H1 (cell line): Measurements from ENCODE around the gene CAPZB. TPM values are rescaled to one million over a fixed set of nuclear protein-coding genes. Genes with fewer than 3 reads are reported as not detected.

Experiments
- CTCF ChIA-PET: fragments of 300-600 bp; sonication (Branson Sonifier 250); formaldehyde crosslinking; loops from one replicate; lab custom pipeline; 2021; ENCODE audit not compliant: partially characterized antibody; lab: Charles Lee
- POLR2A ChIA-PET: fragments of 300-600 bp; sonication (Branson Sonifier 250); formaldehyde crosslinking; loops from one replicate; lab custom pipeline; 2021; ENCODE audit warnings: inconsistent platforms; ENCODE audit not compliant: partially characterized antibody; lab: Charles Lee
- DNase-seq, 2 experiments: peaks; one replicate each; pipeline versions ENCODE4 v3.0.0 to v3.0.0-alpha.2; 2010 to 2022; ENCODE audit warnings: low spot score in 2 of 2, low read depth in 1 of 2, mixed read lengths in 1 of 2
- FAIRE-seq: peaks from 2 replicates; lab custom pipeline; 2011; peaks lifted over from hg19 to GRCh38; lab: Jason Lieb, UNC
- H2AFZ ChIP-seq: 2 replicates; pipeline ENCODE4 v1.8.1; 2012; ENCODE audit warnings: low read length, inconsistent platforms
- H2AK5ac ChIP-seq: 2 replicates; pipeline ENCODE4 v1.6.1; 2013; ENCODE audit warnings: low read depth, low read length
- H2BK120ac ChIP-seq: replicated peaks from 2 replicates; pipeline ENCODE3; 2013; ENCODE audit warnings: low read depth, low read length, inconsistent platforms
- H2BK12ac ChIP-seq: 2 replicates; pipeline ENCODE4 v1.6.1; 2013; ENCODE audit warnings: low read depth, low read length
- H2BK15ac ChIP-seq: 2 replicates; pipeline ENCODE4 v1.6.1; 2013; ENCODE audit warnings: low read length
- H2BK20ac ChIP-seq: 2 replicates; pipeline ENCODE4 v1.6.1; 2013; ENCODE audit warnings: low read length
- H2BK5ac ChIP-seq: 2 replicates; pipeline ENCODE4 v1.6.1; 2013; ENCODE audit warnings: low read depth, low read length
- H3K14ac ChIP-seq: 2 replicates; pipeline ENCODE4 v1.6.1; 2013; ENCODE audit warnings: inconsistent platforms; ENCODE audit not compliant: insufficient read length
- H3K18ac ChIP-seq: 2 replicates; pipeline ENCODE4 v1.6.1; 2013; ENCODE audit warnings: low read length; ENCODE audit errors: extremely low read depth
- H3K23ac ChIP-seq: 2 replicates; pipeline ENCODE4 v1.6.1; 2013; ENCODE audit warnings: inconsistent platforms; ENCODE audit not compliant: insufficient read length
- H3K23me2 ChIP-seq: 2 replicates; pipeline ENCODE4 v1.6.1; 2013; ENCODE audit warnings: low read depth, low read length
- H3K27ac ChIP-seq: 2 replicates; pipeline ENCODE4 v1.6.1; 2011; ENCODE audit warnings: low read depth, low read length, inconsistent platforms
- H3K27me3 ChIP-seq, 4 experiments: replicated peaks in 1 of 4; 1 replicate in 1 of 4; 2 replicates in 3 of 4; pipeline versions ENCODE4 v1.6.1 to v1.8.1; 2011 to 2013; ENCODE audit warnings: low read length in 3 of 4, mild to moderate bottlenecking in 3 of 4, inconsistent platforms in 2 of 4, mixed read lengths in 2 of 4, moderate library complexity in 1 of 4; ENCODE audit not compliant: control insufficient read depth in 3 of 4, insufficient read depth in 3 of 4; ENCODE audit errors: extremely low read depth in 1 of 4
- H3K36me3 ChIP-seq, 4 experiments: 2 replicates each; pipeline versions ENCODE4 v1.6.1 to v1.8.1; 2011 to 2013; ENCODE audit warnings: mild to moderate bottlenecking in 4 of 4, low read length in 3 of 4, moderate library complexity in 2 of 4, control low read depth in 1 of 4, inconsistent platforms in 1 of 4; ENCODE audit not compliant: insufficient read depth in 4 of 4, control insufficient read depth in 2 of 4
- H3K4ac ChIP-seq: replicated peaks from 2 replicates; pipeline ENCODE3; 2013; ENCODE audit warnings: low read length, low read depth, mixed read lengths, inconsistent platforms; ENCODE audit not compliant: insufficient read length
- H3K4me1 ChIP-seq, 4 experiments: replicated peaks in 1 of 4; 1 replicate in 1 of 4; 2 replicates in 3 of 4; pipeline versions ENCODE4 v1.6.1 to v1.8.1; 2011 to 2013; ENCODE audit warnings: low read length in 3 of 4, inconsistent platforms in 2 of 4, mixed read lengths in 1 of 4; ENCODE audit not compliant: insufficient read depth in 4 of 4, control insufficient read depth in 3 of 4
- H3K4me2 ChIP-seq, 2 experiments: 2 replicates each; pipeline versions ENCODE4 v1.6.1 to v1.8.1; 2011 to 2013; ENCODE audit warnings: low read depth in 2 of 2, low read length in 2 of 2, control low read depth in 1 of 2, inconsistent platforms in 1 of 2, mild to moderate bottlenecking in 1 of 2; ENCODE audit not compliant: insufficient read depth in 1 of 2
- H3K4me3 ChIP-seq, 4 experiments: fragments of 200-600, 300-600 bp in 1 of 4; sonication (generic), shearing (Covaris generic), sonication (Bioruptor Twin) in 1 of 4; 2 replicates each; pipeline versions ENCODE4 v1.5.1 to v1.8.1; 2011 to 2016; ENCODE audit warnings: low read length in 4 of 4, low read depth in 3 of 4, control low read depth in 2 of 4, inconsistent platforms in 2 of 4, mild to moderate bottlenecking in 2 of 4, mixed read lengths in 1 of 4, moderate library complexity in 1 of 4; ENCODE audit not compliant: insufficient read depth in 2 of 4; ENCODE audit errors: extremely low read depth in 1 of 4
- H3K56ac ChIP-seq: replicated peaks from 2 replicates; pipeline ENCODE3; 2013; ENCODE audit warnings: low read depth, mild to moderate bottlenecking, mixed read lengths, low read length, inconsistent platforms; ENCODE audit not compliant: insufficient read length
- H3K79me1 ChIP-seq: 2 replicates; pipeline ENCODE4 v1.6.1; 2013; ENCODE audit warnings: low read depth, low read length, control low read depth
- H3K79me2 ChIP-seq, 2 experiments: 2 replicates each; pipeline versions ENCODE4 v1.6.1 to v1.8.1; 2012 to 2013; ENCODE audit warnings: low read length in 2 of 2, mild to moderate bottlenecking in 2 of 2, inconsistent platforms in 1 of 2; ENCODE audit not compliant: insufficient read depth in 2 of 2, control insufficient read depth in 1 of 2
- H3K9ac ChIP-seq, 4 experiments: replicated peaks in 1 of 4; 1 replicate in 1 of 4; 2 replicates in 3 of 4; pipeline versions ENCODE4 v1.6.1 to v1.8.1; 2011 to 2013; ENCODE audit warnings: low read depth in 3 of 4, low read length in 3 of 4, control low read depth in 2 of 4, mild to moderate bottlenecking in 2 of 4, moderate library complexity in 2 of 4, inconsistent platforms in 1 of 4; ENCODE audit errors: extremely low read depth in 1 of 4
- H3K9me3 ChIP-seq, 2 experiments: 2 replicates each; pipeline versions ENCODE4 v1.6.1 to v1.8.1; 2012 to 2013; ENCODE audit warnings: mild to moderate bottlenecking in 2 of 2, moderate library complexity in 2 of 2, control low read depth in 1 of 2, inconsistent platforms in 1 of 2, low read depth in 1 of 2, low read length in 1 of 2, mixed read lengths in 1 of 2; ENCODE audit not compliant: insufficient read depth in 2 of 2
- H4K20me1 ChIP-seq, 2 experiments: replicated peaks in 1 of 2; 2 replicates each; pipeline versions ENCODE3 to v1.8.1; 2011 to 2013; ENCODE audit warnings: inconsistent platforms in 2 of 2, low read length in 2 of 2, mild to moderate bottlenecking in 1 of 2; ENCODE audit not compliant: insufficient read depth in 2 of 2, control insufficient read depth in 1 of 2
- H4K5ac ChIP-seq: 2 replicates; pipeline ENCODE4 v1.6.1; 2013; ENCODE audit warnings: low read length, low read depth, mixed read lengths, inconsistent platforms; ENCODE audit not compliant: insufficient read length
- H4K8ac ChIP-seq: 2 replicates; pipeline ENCODE4 v1.8.0; 2013; ENCODE audit warnings: mild to moderate bottlenecking, moderate library complexity, low read length, inconsistent platforms; ENCODE audit not compliant: insufficient read depth; ENCODE audit errors: extremely low read depth
- H4K91ac ChIP-seq: replicated peaks from 2 replicates; pipeline ENCODE3; 2013; ENCODE audit warnings: low read length, mixed read lengths, inconsistent platforms; ENCODE audit not compliant: insufficient read length
- ATF2 ChIP-seq: IDR thresholded peaks from 2 replicates; pipeline ENCODE4 v1.6.1; 2012; ENCODE audit warnings: low read length, inconsistent platforms
- BRCA1 ChIP-seq: IDR thresholded peaks from 2 replicates; pipeline ENCODE4 v1.6.1; 2012; ENCODE audit warnings: low read depth, low read length, improper control_type of control experiment
- CTBP2 ChIP-seq: IDR thresholded peaks from 2 replicates; pipeline ENCODE4 v1.7.0; 2011; ENCODE audit warnings: borderline replicate concordance, mild to moderate bottlenecking, moderate library complexity, mixed read lengths, low read length; ENCODE audit not compliant: insufficient read depth, insufficient read length
- EGR1 ChIP-seq: IDR thresholded peaks from 2 replicates; pipeline ENCODE4 v1.6.1; 2011; ENCODE audit warnings: low read depth, low read length, borderline replicate concordance
- NANOG ChIP-seq: IDR thresholded peaks from 2 replicates; pipeline ENCODE4 v1.6.1; 2011; ENCODE audit warnings: low read length, low read depth, mild to moderate bottlenecking, inconsistent platforms; ENCODE audit not compliant: insufficient read depth, poor library complexity, severe bottlenecking
- RAD21 ChIP-seq, 2 experiments: IDR thresholded peaks in 1 of 2; conservative IDR thresholded peaks in 1 of 2; 2 replicates each; pipeline ENCODE4 v1.6.1; 2011; ENCODE audit warnings: low read depth in 2 of 2, low read length in 2 of 2, improper control_type of control experiment in 1 of 2, inconsistent platforms in 1 of 2, mild to moderate bottlenecking in 1 of 2, moderate library complexity in 1 of 2
- RBBP5 ChIP-seq: IDR thresholded peaks from 2 replicates; pipeline ENCODE4 v1.7.1; 2012; ENCODE audit warnings: low read depth, mild to moderate bottlenecking, inconsistent platforms, low read length, moderate library complexity, borderline replicate concordance
- SIN3A ChIP-seq, 2 experiments: IDR thresholded peaks in 1 of 2; conservative IDR thresholded peaks in 1 of 2; 2 replicates each; pipeline ENCODE4 v1.6.1; 2011 to 2012; ENCODE audit warnings: low read length in 2 of 2, improper control_type of control experiment in 1 of 2, low read depth in 1 of 2, mild to moderate bottlenecking in 1 of 2
- SIRT6 ChIP-seq: IDR thresholded peaks from one replicate; pipeline ENCODE4 v1.7.1; 2012; ENCODE audit warnings: low read length, inconsistent platforms
- USF2 ChIP-seq: IDR thresholded peaks from 2 replicates; pipeline ENCODE4 v1.6.1; 2011; ENCODE audit warnings: low read length, improper control_type of control experiment
- WGBS, 2 experiments: shearing (Covaris generic) in 1 of 2; methylation state at CpG; one replicate each; pipeline versions ENCODE4 v1.1.6 to v1.1.7; 2013 to 2015; ENCODE audit warnings: low lambda C conversion rate in 2 of 2, mixed read lengths in 2 of 2, inconsistent platforms in 1 of 2, low coverage in 1 of 2, missing lambda C conversion rate in 1 of 2; ENCODE audit not compliant: insufficient replicate concordance in 2 of 2, insufficient coverage in 1 of 2, insufficient read length in 1 of 2; ENCODE audit errors: extremely low coverage in 1 of 2, missing lambda C conversion rate in 1 of 2; 5-methylcytosine and 5-hydroxymethylcytosine counted together
- polyA plus RNA-seq, 7 experiments: library from polyadenylated mRNA; depleted of rRNA in 3 of 7; stranded (reverse) in 5 of 7; unstranded in 2 of 7; fragments of >200 nt in 5 of 7; fragments of 200-250 nt in 2 of 7; gene quantifications; 1 replicate in 5 of 7; 2 replicates in 1 of 7; 4 replicates in 1 of 7; pipeline versions ENCODE4 v1.2.1 to v1.2.3, GENCODE V29; 2011 to 2013; ENCODE audit warnings: missing spikeins in 2 of 7, mixed read lengths in 2 of 7
- total RNA-seq: library from RNA; stranded (reverse); fragmentation: NEBNext Ultra II Directional; extraction: Animal tissue kit (Norgen Biotek cat#: 25700); gene quantifications from 2 replicates; pipeline ENCODE4 v1.2.1, GENCODE V29; 2021

The CAPZB gene
- total and polyA plus RNA-seq, 2 of the 8 experiments (the other 6 are each of a cell fraction or from before 2014, with no cell fraction given) = 162 to 371 TPM

GRCh38 chr1:19512545-19512944, 27.2 kb upstream of the CAPZB start:
- H3K4ac ChIP-seq = no peak overlapping the region
- H3K79me2 ChIP-seq = no peaks in the 10 kb centered on the region
- no peak overlapping the region for H3K23ac ChIP-seq
- no peaks in the 10 kb centered on the region for H3K23me2 ChIP-seq
- H4K20me1 ChIP-seq = no peaks in the 10 kb centered on the region
- H3K18ac ChIP-seq = no peak overlapping the region
- H3K27ac ChIP-seq = no peak overlapping the region
- no peak overlapping the region for H2BK20ac ChIP-seq
- no peaks in the 10 kb centered on the region for H3K27me3 ChIP-seq
- H3K4me3 ChIP-seq = no peak overlapping the region
- H3K4me2 ChIP-seq = no peak overlapping the region
- no peak overlapping the region for H4K5ac ChIP-seq
- no peak overlapping the region for H3K14ac ChIP-seq
- POLR2A ChIA-PET = interaction anchor here (1.0 kb wide), 1 partner anchor 30 kb away, joined by 3 read pairs; no protein-coding TSS in a partner anchor
- H2BK5ac ChIP-seq = no peak overlapping the region
- WGBS, 2 experiments = 57% methylated on average over 2 of the region's 2 CpGs; no CpG with 5 or more reads in 1 of the 2 experiments
- H3K9me3 ChIP-seq = no peaks in the 10 kb centered on the region
- no peak overlapping the region for H3K56ac ChIP-seq
- no peaks in the 10 kb centered on the region for H3K79me1 ChIP-seq
- H2BK12ac ChIP-seq = no peak overlapping the region
- no peak overlapping the region for H2BK120ac ChIP-seq
- no peak overlapping the region for H4K8ac ChIP-seq
- no peak overlapping the region for H2AFZ ChIP-seq
- H3K4me1 ChIP-seq = no peaks in the 10 kb centered on the region
- FAIRE-seq (no peak), DNase-seq (no peak)
- H2AK5ac ChIP-seq = no peak overlapping the region
- no peak overlapping the region for H3K9ac ChIP-seq
- no peak overlapping the region for H4K91ac ChIP-seq
- CTCF ChIA-PET = interaction anchor here (1.6 kb wide), 1 partner anchor 25 kb away, joined by 6 read pairs; no protein-coding TSS in a partner anchor
- no peak overlapping the region for H2BK15ac ChIP-seq
- no peaks in the 10 kb centered on the region for H3K36me3 ChIP-seq
- no peak for TF ChIP-seq CTBP2
- no peak for TF ChIP-seq RBBP5
- no peak for TF ChIP-seq SIRT6
- TF ChIP-seq EGR1 = no peak
- TF ChIP-seq RAD21 (IDR thresholded peaks at IDR 0.05 in 1 of 2, conservative IDR thresholded peaks at IDR 0.05 in 1 of 2; ENCODE audit: low read depth in 2 of 2, low read length in 2 of 2) = no peak
- no peak for TF ChIP-seq USF2
- no peak for TF ChIP-seq BRCA1
- TF ChIP-seq NANOG = no peak
- TF ChIP-seq SIN3A (conservative IDR thresholded peaks at IDR 0.05 in 1 of 2, IDR thresholded peaks at IDR 0.05 in 1 of 2; ENCODE audit: low read depth in 1 of 2, low read length in 2 of 2) = no peak
- TF ChIP-seq ATF2 = no peak
